Testis (tissue), 3 donors: ENCODE results near the gene ICAM3. TPM values are rescaled to one million over a fixed set of nuclear protein-coding genes. Genes with fewer than 3 reads are reported as not detected.

ENCODE experiments used
- DNase-seq: peaks from one replicate; pipeline ENCODE4 v3.0.0-alpha.2; 2019
- H3K27ac ChIP-seq, 2 donors: fragments of 200-600 bp; sonication (generic); one replicate each; pipeline ENCODE4 v1.5.1; 2019
- H3K27me3 ChIP-seq: fragments of 200-600 bp; sonication (generic); one replicate; pipeline ENCODE4 v1.5.1; 2019
- H3K36me3 ChIP-seq: fragments of 200-600 bp; sonication (generic); one replicate; pipeline ENCODE4 v1.5.1; 2017; ENCODE audit warnings: low read depth; ENCODE audit errors: missing control alignments
- H3K4me1 ChIP-seq: fragments of 200-600 bp; sonication (generic); one replicate; pipeline ENCODE4 v1.5.1; 2019
- H3K4me3 ChIP-seq, 2 donors: fragments of 200-600 bp; sonication (generic); one replicate each; pipeline ENCODE4 v1.5.1; 2017 to 2019
- H3K9me3 ChIP-seq: fragments of 200-600 bp; sonication (generic); one replicate; pipeline ENCODE4 v1.5.1; 2017
- POLR2A ChIP-seq: fragments of 450-650 bp; IDR thresholded peaks from one replicate; pipeline ENCODE4 v1.6.1; 2017; ENCODE audit warnings: antibody characterized with exemption, mild to moderate bottlenecking, moderate library complexity
- WGBS, 2 donors: methylation state at CpG; one replicate each; pipeline ENCODE4 v1.1.5; 2018; 5-methylcytosine and 5-hydroxymethylcytosine counted together
- intact Hi-C: fragments of 100-400 bp; cut with DNase I; formaldehyde crosslinking; loops from one replicate; pipeline ENCODE4 v1.15.1; 2023; ENCODE audit warnings: low total_unique reads
- polyA plus RNA-seq: library from polyadenylated mRNA; stranded (reverse); fragments of 350-450 nt; fragmentation: Illumina TruSeq; extraction: RNeasy Lipid Tissue Mini Kit (QIAGEN cat#74804); gene quantifications from one replicate; pipeline ENCODE4 v1.2.3, GENCODE V29; 2014; ENCODE audit warnings: low read depth, low replicate concordance; ENCODE audit not compliant: insufficient read depth
- small RNA-seq, 2 donors: library from RNA; depleted of rRNA; stranded (forward); fragments of <200 nt; gene quantifications; one replicate each; pipeline ENCODE3, GENCODE V24; 2016
- total RNA-seq, 2 donors: library from RNA; depleted of rRNA; stranded (reverse); fragments of >200 nt; gene quantifications; one replicate each; pipeline ENCODE4 v1.2.3, GENCODE V29; 2016
- TF ChIP-seq, protein P1 (sequence below), 3 experiments: fragments of 450-650 bp in 2 of 3; fragments of 200-600 bp in 1 of 3; sonication (generic) in 1 of 3; IDR thresholded peaks; one replicate each; pipeline ENCODE4 v1.5.1; 2016 to 2019; ENCODE audit warnings: antibody characterized with exemption in 3 of 3, mild to moderate bottlenecking in 2 of 3, moderate library complexity in 1 of 3

The ICAM3 gene
- total and polyA plus RNA-seq, 3 donors from 2014 or later: 2.4 to 6.3 (median 2.8) TPM

DNA sequence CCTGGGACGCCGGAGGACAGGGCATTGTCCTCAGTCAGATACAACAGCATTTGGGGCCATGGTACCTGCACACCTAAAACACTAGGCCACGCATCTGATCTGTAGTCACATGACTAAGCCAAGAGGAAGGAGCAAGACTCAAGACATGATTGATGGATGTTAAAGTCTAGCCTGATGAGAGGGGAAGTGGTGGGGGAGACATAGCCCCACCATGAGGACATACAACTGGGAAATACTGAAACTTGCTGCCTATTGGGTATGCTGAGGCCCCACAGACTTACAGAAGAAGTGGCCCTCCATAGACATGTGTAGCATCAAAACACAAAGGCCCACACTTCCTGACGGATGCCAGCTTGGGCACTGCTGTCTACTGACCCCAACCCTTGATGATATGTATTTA lies 54.0 kb downstream of the ICAM3 start:
- intact Hi-C loops: no loop called here
- Histone ChIP-seq H3K36me3 (no peaks in the 10 kb centered on the region), H3K4me1 (peaks cover 29% of the 10 kb centered on the region), H3K27ac (no peak overlapping the region), H3K27me3 (no peaks in the 10 kb centered on the region), H3K9me3 (no peaks in the 10 kb centered on the region), H3K4me3 (no peak overlapping the region)
- TF ChIP-seq POLR2A: no peak
- TF ChIP-seq, protein P1, sequence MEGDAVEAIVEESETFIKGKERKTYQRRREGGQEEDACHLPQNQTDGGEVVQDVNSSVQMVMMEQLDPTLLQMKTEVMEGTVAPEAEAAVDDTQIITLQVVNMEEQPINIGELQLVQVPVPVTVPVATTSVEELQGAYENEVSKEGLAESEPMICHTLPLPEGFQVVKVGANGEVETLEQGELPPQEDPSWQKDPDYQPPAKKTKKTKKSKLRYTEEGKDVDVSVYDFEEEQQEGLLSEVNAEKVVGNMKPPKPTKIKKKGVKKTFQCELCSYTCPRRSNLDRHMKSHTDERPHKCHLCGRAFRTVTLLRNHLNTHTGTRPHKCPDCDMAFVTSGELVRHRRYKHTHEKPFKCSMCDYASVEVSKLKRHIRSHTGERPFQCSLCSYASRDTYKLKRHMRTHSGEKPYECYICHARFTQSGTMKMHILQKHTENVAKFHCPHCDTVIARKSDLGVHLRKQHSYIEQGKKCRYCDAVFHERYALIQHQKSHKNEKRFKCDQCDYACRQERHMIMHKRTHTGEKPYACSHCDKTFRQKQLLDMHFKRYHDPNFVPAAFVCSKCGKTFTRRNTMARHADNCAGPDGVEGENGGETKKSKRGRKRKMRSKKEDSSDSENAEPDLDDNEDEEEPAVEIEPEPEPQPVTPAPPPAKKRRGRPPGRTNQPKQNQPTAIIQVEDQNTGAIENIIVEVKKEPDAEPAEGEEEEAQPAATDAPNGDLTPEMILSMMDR (IDR thresholded peaks at IDR 0.05): no peak
- WGBS, 2 donors: 91 to 93% methylated on average over 4 of the region's 4 CpGs
- DNase-seq: no peak

GRCh38 chr19:10284960-10285278 lies 54.5 kb downstream of the ICAM3 start:
- no peak for DNase-seq
- no peaks in the 10 kb centered on the region for H3K27me3 ChIP-seq
- H3K4me1 ChIP-seq: peaks cover 25% of the 10 kb centered on the region
- WGBS, 2 donors: 81 to 97% methylated on average over 6 to 13 of the region's 13 CpGs
- no peak overlapping the region for H3K27ac ChIP-seq
- no peak overlapping the region for H3K4me3 ChIP-seq
- TF ChIP-seq, protein P1 (IDR thresholded peaks at IDR 0.05): no peak
- no peak for TF ChIP-seq POLR2A
- H3K9me3 ChIP-seq: no peaks in the 10 kb centered on the region
- no peaks in the 10 kb centered on the region for H3K36me3 ChIP-seq
- intact Hi-C loops: no loop called here

DNA sequence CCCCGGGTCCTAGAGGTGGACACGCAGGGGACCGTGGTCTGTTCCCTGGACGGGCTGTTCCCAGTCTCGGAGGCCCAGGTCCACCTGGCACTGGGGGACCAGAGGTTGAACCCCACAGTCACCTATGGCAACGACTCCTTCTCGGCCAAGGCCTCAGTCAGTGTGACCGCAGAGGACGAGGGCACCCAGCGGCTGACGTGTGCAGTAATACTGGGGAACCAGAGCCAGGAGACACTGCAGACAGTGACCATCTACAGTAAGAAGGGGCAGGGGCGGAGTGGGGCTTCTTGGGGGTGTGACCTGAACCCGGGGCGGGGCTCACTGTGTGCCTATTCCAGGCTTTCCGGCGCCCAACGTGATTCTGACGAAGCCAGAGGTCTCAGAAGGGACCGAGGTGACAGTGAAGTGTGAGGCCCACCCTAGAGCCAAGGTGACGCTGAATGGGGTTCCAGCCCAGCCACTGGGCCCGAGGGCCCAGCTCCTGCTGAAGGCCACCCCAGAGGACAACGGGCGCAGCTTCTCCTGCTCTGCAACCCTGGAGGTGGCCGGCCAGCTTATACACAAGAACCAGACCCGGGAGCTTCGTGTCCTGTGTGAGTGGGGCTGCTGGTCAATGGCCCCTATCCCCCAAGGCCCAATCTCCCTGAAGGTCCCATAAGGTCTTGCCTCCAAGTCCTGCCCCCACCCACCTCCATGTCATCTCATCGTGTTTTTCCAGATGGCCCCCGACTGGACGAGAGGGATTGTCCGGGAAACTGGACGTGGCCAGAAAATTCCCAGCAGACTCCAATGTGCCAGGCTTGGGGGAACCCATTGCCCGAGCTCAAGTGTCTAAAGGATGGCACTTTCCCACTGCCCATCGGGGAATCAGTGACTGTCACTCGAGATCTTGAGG lies 55.1 kb downstream of the ICAM3 start:
- Histone ChIP-seq H3K36me3 (no peaks in the 10 kb centered on the region), H3K4me1 (peaks cover 19% of the 10 kb centered on the region), H3K27ac (no peak overlapping the region), H3K4me3 (no peak overlapping the region), H3K9me3 (no peaks in the 10 kb centered on the region), H3K27me3 (no peaks in the 10 kb centered on the region)
- intact Hi-C loops: no loop called here
- TF ChIP-seq, protein P1 (IDR thresholded peaks at IDR 0.05): no peak
- WGBS, 2 donors: 89 to 92% methylated on average over 20 to 34 of the region's 34 CpGs
- DNase-seq: no peak

Small RNA genes within 50 kb of the gene (small RNA-seq; reads per million reads assigned to genes)
- gene AC011511.1 (0 reads per million in 2 donors), gene AC011511.4 (0 reads per million in 2 donors)

Other genes with a start within 250 kb of the ICAM3 start
- gene ANGPTL6, start 236.9 kb downstream of the ICAM3 start, total RNA-seq: 1 to 10 TPM; 7.6 to 8.7 TPM
- 3.0 TPM for gene ANGPTL6, start 236.9 kb downstream of the ICAM3 start, polyA plus RNA-seq
- gene PPAN, start 233.3 kb downstream of the ICAM3 start, total RNA-seq: 10 to 100 TPM; 66.2 to 68.1 TPM
- gene PPAN, start 233.3 kb downstream of the ICAM3 start, polyA plus RNA-seq: 39.3 TPM
- gene P2RY11, start 227.9 kb downstream of the ICAM3 start, total RNA-seq: 10 to 100 TPM; 25.0 to 27.8 TPM
- 16.3 TPM for gene P2RY11, start 227.9 kb downstream of the ICAM3 start, polyA plus RNA-seq
- 100 to 1,000 TPM; 281 to 306 TPM for gene EIF3G, start 219.7 kb downstream of the ICAM3 start, total RNA-seq
- 348 TPM for gene EIF3G, start 219.7 kb downstream of the ICAM3 start, polyA plus RNA-seq
- gene DNMT1, start 144.7 kb downstream of the ICAM3 start, total RNA-seq: 100 to 1,000 TPM; 103 to 145 TPM
- 96.5 TPM for gene DNMT1, start 144.7 kb downstream of the ICAM3 start, polyA plus RNA-seq
- 10 to 100 TPM in 1 of 2 donors, 1 to 10 TPM in 1; 8.7 to 13.7 TPM for gene S1PR2, start 108.3 kb downstream of the ICAM3 start, total RNA-seq
- gene S1PR2, start 108.3 kb downstream of the ICAM3 start, polyA plus RNA-seq: 11.9 TPM
- 10 to 100 TPM; 63.5 to 91.8 TPM for gene MRPL4, start 87.4 kb downstream of the ICAM3 start, total RNA-seq
- gene MRPL4, start 87.4 kb downstream of the ICAM3 start, polyA plus RNA-seq: 53.3 TPM
- gene ICAM1, start 68.5 kb downstream of the ICAM3 start, total RNA-seq: 10 to 100 TPM; 10.1 to 18.0 TPM
- gene ICAM1, start 68.5 kb downstream of the ICAM3 start, polyA plus RNA-seq: 14.3 TPM
- gene ICAM4, start 52.7 kb downstream of the ICAM3 start, total RNA-seq: under 1 TPM; 0.25 to 0.47 TPM
- gene ICAM4, start 52.7 kb downstream of the ICAM3 start, polyA plus RNA-seq: 0.28 TPM
- 1 to 10 TPM; 4.3 to 7.6 TPM for gene ICAM5, start 49.7 kb downstream of the ICAM3 start, total RNA-seq
- 5.4 TPM for gene ICAM5, start 49.7 kb downstream of the ICAM3 start, polyA plus RNA-seq
- 10 to 100 TPM; 12.8 to 22.1 TPM for gene ZGLP1, start 29.8 kb downstream of the ICAM3 start, total RNA-seq
- 10.5 TPM for gene ZGLP1, start 29.8 kb downstream of the ICAM3 start, polyA plus RNA-seq
- 10 to 100 TPM; 35.7 to 40.2 TPM for gene FDX2, start 23.6 kb downstream of the ICAM3 start, total RNA-seq
- gene FDX2, start 23.6 kb downstream of the ICAM3 start, polyA plus RNA-seq: 26.8 TPM
- 10 to 100 TPM; 34.5 to 49.6 TPM for gene RAVER1, start 6.1 kb downstream of the ICAM3 start, total RNA-seq
- 32.3 TPM for gene RAVER1, start 6.1 kb downstream of the ICAM3 start, polyA plus RNA-seq
- 100 to 1,000 TPM; 112 to 113 TPM for gene TYK2, start 40.9 kb upstream of the ICAM3 start, total RNA-seq
- 47.6 TPM for gene TYK2, start 40.9 kb upstream of the ICAM3 start, polyA plus RNA-seq
- 100 to 1,000 TPM; 160 to 210 TPM for gene CDC37, start 63.9 kb upstream of the ICAM3 start, total RNA-seq
- gene CDC37, start 63.9 kb upstream of the ICAM3 start, polyA plus RNA-seq: 170 TPM
- gene PDE4A, start 80.9 kb upstream of the ICAM3 start, total RNA-seq: 10 to 100 TPM; 20.1 to 35.0 TPM
- 35.4 TPM for gene PDE4A, start 80.9 kb upstream of the ICAM3 start, polyA plus RNA-seq
- gene KEAP1, start 163.7 kb upstream of the ICAM3 start, total RNA-seq: 10 to 100 TPM; 40.7 to 61.0 TPM
- 54.1 TPM for gene KEAP1, start 163.7 kb upstream of the ICAM3 start, polyA plus RNA-seq
- under 1 TPM; 0.12 to 0.31 TPM for gene S1PR5, start 177.8 kb upstream of the ICAM3 start, total RNA-seq
- 0.61 TPM for gene S1PR5, start 177.8 kb upstream of the ICAM3 start, polyA plus RNA-seq
- 10 to 100 TPM; 80.5 to 97.1 TPM for gene ATG4D, start 204.3 kb upstream of the ICAM3 start, total RNA-seq
- gene ATG4D, start 204.3 kb upstream of the ICAM3 start, polyA plus RNA-seq: 167 TPM
- gene KRI1, start 226.4 kb upstream of the ICAM3 start, total RNA-seq: 10 to 100 TPM; 33.7 to 34.6 TPM
- 48.3 TPM for gene KRI1, start 226.4 kb upstream of the ICAM3 start, polyA plus RNA-seq
- gene CDKN2D, start 229.4 kb upstream of the ICAM3 start, total RNA-seq: 10 to 100 TPM; 30.6 to 37.2 TPM
- 57.7 TPM for gene CDKN2D, start 229.4 kb upstream of the ICAM3 start, polyA plus RNA-seq
- gene AP1M2, start 247.7 kb upstream of the ICAM3 start, total RNA-seq: 1 to 10 TPM; 6.9 to 7.7 TPM
- gene AP1M2, start 247.7 kb upstream of the ICAM3 start, polyA plus RNA-seq: 23.3 TPM